Measurements from ENCODE around the gene OSBPL8.

DNA sequence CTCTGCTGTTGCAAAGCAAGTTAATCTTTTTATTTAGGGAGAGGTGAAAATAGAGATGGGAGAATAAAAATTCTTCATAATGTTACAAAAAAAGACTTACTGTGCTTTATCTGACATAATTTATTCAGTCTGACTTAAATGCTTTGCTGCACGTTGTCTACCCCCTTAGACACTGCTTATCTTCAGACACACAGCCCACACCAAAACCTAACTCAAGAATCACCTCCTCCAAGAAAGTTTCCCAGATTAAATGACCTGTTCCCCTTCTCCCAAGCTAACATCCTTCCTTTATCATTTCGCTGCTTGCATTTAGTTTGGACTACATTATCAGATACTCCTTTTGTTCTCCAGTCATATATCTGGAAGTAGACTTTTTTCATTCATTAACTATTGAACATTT, 3.8 kb downstream of the OSBPL8 start:
- TF ChIP-seq, protein P1, sequence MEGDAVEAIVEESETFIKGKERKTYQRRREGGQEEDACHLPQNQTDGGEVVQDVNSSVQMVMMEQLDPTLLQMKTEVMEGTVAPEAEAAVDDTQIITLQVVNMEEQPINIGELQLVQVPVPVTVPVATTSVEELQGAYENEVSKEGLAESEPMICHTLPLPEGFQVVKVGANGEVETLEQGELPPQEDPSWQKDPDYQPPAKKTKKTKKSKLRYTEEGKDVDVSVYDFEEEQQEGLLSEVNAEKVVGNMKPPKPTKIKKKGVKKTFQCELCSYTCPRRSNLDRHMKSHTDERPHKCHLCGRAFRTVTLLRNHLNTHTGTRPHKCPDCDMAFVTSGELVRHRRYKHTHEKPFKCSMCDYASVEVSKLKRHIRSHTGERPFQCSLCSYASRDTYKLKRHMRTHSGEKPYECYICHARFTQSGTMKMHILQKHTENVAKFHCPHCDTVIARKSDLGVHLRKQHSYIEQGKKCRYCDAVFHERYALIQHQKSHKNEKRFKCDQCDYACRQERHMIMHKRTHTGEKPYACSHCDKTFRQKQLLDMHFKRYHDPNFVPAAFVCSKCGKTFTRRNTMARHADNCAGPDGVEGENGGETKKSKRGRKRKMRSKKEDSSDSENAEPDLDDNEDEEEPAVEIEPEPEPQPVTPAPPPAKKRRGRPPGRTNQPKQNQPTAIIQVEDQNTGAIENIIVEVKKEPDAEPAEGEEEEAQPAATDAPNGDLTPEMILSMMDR (IDR thresholded peaks at IDR 0.05), result no peak
- TF ChIP-seq POLR2AphosphoS5 (IDR thresholded peaks at IDR 0.05), result no peak
- TF ChIP-seq POLR2A (IDR thresholded peaks at IDR 0.05), result no peak

Measured in breast epithelium (tissue), 3 donors.